Trophoblast cell (in vitro differentiated cells and primary cell): ENCODE measurements around the gene GFPT2.

ENCODE experiments used
- DNase-seq, 2 donors: peaks; one replicate each; pipeline ENCODE4 v3.0.0-alpha.2; 2016
- H2AFZ ChIP-seq: 2 replicates; pipeline ENCODE4 v1.6.1; 2013; ENCODE audit warnings: low read length, moderate library complexity, mild to moderate bottlenecking; ENCODE audit not compliant: insufficient read depth, poor library complexity
- H2AK5ac ChIP-seq: 2 replicates; pipeline ENCODE4 v1.6.1; 2013; ENCODE audit warnings: mild to moderate bottlenecking, low read length
- H2BK120ac ChIP-seq: 2 replicates; pipeline ENCODE4 v1.6.1; 2013; ENCODE audit warnings: low read length, mild to moderate bottlenecking, moderate library complexity; ENCODE audit not compliant: insufficient read depth, poor library complexity
- H2BK12ac ChIP-seq: 2 replicates; pipeline ENCODE4 v1.6.1; 2013; ENCODE audit warnings: mild to moderate bottlenecking, low read length, moderate library complexity
- H2BK5ac ChIP-seq: 2 replicates; pipeline ENCODE4 v1.6.1; 2013; ENCODE audit warnings: low read length, low read depth, moderate library complexity, mild to moderate bottlenecking; ENCODE audit not compliant: poor library complexity
- H3K14ac ChIP-seq: 2 replicates; pipeline ENCODE4 v1.6.1; 2013; ENCODE audit warnings: mild to moderate bottlenecking, low read length
- H3K18ac ChIP-seq: 2 replicates; pipeline ENCODE4 v1.6.1; 2013; ENCODE audit warnings: mild to moderate bottlenecking, low read length
- H3K23ac ChIP-seq: 2 replicates; pipeline ENCODE4 v1.6.1; 2013; ENCODE audit warnings: low read length
- H3K27ac ChIP-seq: 2 replicates; pipeline ENCODE4 v1.5.1; 2013; ENCODE audit warnings: low read depth, mild to moderate bottlenecking, inconsistent platforms, low read length, moderate library complexity
- H3K27me3 ChIP-seq: 2 replicates; pipeline ENCODE4 v1.6.1; 2013; ENCODE audit warnings: inconsistent platforms, mild to moderate bottlenecking, low read length, moderate library complexity; ENCODE audit not compliant: insufficient read depth
- H3K36me3 ChIP-seq, 2 experiments: 1 replicate in 1 of 2; 2 replicates in 1 of 2; pipeline ENCODE4 v1.6.1; 2013; ENCODE audit warnings: low read length in 2 of 2, mild to moderate bottlenecking in 2 of 2, moderate library complexity in 1 of 2; ENCODE audit not compliant: insufficient read depth in 2 of 2, control insufficient read depth in 1 of 2
- H3K4ac ChIP-seq: 2 replicates; pipeline ENCODE4 v1.6.1; 2013; ENCODE audit warnings: low read depth, mild to moderate bottlenecking, low read length, moderate library complexity
- H3K4me1 ChIP-seq, 2 experiments: 1 replicate in 1 of 2; 2 replicates in 1 of 2; pipeline ENCODE4 v1.6.1; 2013; ENCODE audit warnings: low read length in 2 of 2, mild to moderate bottlenecking in 2 of 2, moderate library complexity in 1 of 2; ENCODE audit not compliant: insufficient read depth in 2 of 2, control insufficient read depth in 1 of 2
- H3K4me2 ChIP-seq: 2 replicates; pipeline ENCODE4 v1.6.1; 2013; ENCODE audit warnings: inconsistent platforms, mild to moderate bottlenecking, low read length, moderate library complexity
- H3K4me3 ChIP-seq: 2 replicates; pipeline ENCODE4 v1.5.1; 2013; ENCODE audit warnings: mild to moderate bottlenecking, low read depth, low read length, inconsistent platforms
- H3K79me1 ChIP-seq: one replicate; pipeline ENCODE4 v1.6.1; 2013; ENCODE audit warnings: low read length
- H3K79me2 ChIP-seq: 2 replicates; pipeline ENCODE4 v1.6.1; 2013; ENCODE audit warnings: low read length, mild to moderate bottlenecking; ENCODE audit not compliant: control insufficient read depth, insufficient read depth, poor library complexity
- H3K9ac ChIP-seq: 2 replicates; pipeline ENCODE4 v1.6.1; 2013; ENCODE audit warnings: mild to moderate bottlenecking, low read length
- H3K9me3 ChIP-seq: 2 replicates; pipeline ENCODE4 v1.6.1; 2013; ENCODE audit warnings: low read depth, mild to moderate bottlenecking, control low read depth, inconsistent platforms, low read length; ENCODE audit not compliant: insufficient read depth
- H4K12ac ChIP-seq: 2 replicates; pipeline ENCODE4 v1.6.1; 2013; ENCODE audit warnings: low read depth, mild to moderate bottlenecking, low read length, moderate library complexity
- H4K8ac ChIP-seq: 2 replicates; pipeline ENCODE4 v1.6.1; 2013; ENCODE audit warnings: low read depth, mild to moderate bottlenecking, low read length, moderate library complexity
- H4K91ac ChIP-seq: one replicate; pipeline ENCODE4 v1.6.1; 2013; ENCODE audit warnings: low read depth, mild to moderate bottlenecking, low read length, moderate library complexity
- WGBS: extraction: QIAGEN DNeasy Blood & Tissue Kit; methylation state at CpG from one replicate; pipeline ENCODE4 v1.1.7; 2013; ENCODE audit warnings: missing lambda C conversion rate; ENCODE audit not compliant: insufficient read length, insufficient coverage; ENCODE audit errors: extremely low coverage; 5-methylcytosine and 5-hydroxymethylcytosine counted together

Gene GFPT2

DNA sequence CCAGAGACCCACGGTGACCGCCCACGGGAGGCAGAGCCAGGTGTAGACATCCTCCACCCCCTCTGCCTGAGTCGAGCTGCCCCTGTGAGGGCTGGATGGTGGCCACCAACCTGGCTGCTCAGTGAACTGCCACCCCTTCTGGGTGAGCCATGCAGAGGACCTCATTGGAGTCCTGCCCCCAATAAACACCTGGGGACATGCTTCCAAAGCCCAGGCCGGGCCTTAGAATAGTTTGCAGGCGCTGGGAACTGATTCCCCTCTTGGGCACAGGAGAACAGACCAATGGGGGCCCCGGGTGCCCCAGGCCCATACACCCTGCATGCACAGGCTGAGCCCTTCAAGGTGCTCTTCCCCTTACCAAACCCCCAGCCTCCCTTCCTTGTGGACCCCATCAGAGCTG lies 38.1 kb upstream of the GFPT2 start:
- Histone ChIP-seq H3K27ac (no peak overlapping the region), H3K4me2 (no peak overlapping the region), H2AFZ (no peak overlapping the region), H3K36me3 (no peaks in the 10 kb centered on the region), H3K14ac (no peak overlapping the region), H4K8ac (no peak overlapping the region), H3K79me1 (no peaks in the 10 kb centered on the region), H2BK12ac (no peak overlapping the region), H2BK5ac (no peak overlapping the region), H2BK120ac (no peak overlapping the region), H3K4ac (no peak overlapping the region), H3K23ac (no peak overlapping the region), H3K9me3 (no peaks in the 10 kb centered on the region), H3K79me2 (no peaks in the 10 kb centered on the region), H2AK5ac (no peak overlapping the region), H4K12ac (no peak overlapping the region), H3K4me3 (no peak overlapping the region), H3K4me1 (no peaks in the 10 kb centered on the region), H3K9ac (no peak overlapping the region), H3K27me3 (no peaks in the 10 kb centered on the region), H4K91ac (no peak overlapping the region), H3K18ac (no peak overlapping the region)
- WGBS: no CpG with 5 or more reads among the region's 7 CpGs
- no peak for DNase-seq

DNA sequence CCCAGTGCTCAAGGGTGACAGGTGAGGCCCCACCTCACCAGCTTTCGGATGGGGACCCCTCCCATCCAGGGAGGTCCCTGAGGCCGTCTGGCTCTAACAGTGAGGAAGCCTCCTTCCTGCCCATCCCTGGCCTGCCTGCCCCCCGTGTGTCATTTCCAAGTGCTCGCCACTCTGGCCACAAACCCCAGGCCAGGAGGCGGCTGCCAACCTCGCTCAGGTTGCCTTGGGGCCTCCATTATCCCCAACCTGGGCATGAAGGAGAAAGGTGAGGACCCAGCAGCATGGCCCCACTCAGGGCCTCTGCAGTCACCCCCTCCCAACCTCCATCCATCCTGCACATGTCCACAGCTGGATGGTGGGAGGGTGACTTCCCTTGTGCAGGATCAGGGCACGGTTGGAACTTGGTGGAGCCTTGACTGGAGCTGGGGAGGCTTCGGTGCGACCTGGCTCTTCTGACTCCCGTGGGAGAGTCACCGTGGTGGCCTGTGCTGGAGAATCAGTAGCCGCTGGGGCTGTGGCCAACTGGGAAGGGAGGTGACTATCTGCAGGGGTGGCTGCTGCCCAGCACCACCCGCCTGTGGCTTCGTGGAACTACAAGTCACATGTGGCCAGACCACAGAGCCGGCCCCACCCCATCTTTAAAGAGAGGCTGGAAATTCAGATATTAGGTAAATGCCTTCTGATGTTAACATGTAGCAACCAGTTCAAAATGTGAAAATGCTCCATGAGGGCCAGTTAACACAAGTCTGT lies 37.5 kb upstream of the GFPT2 start:
- Histone ChIP-seq H3K4me2 (no peak overlapping the region), H3K14ac (no peak overlapping the region), H3K36me3 (no peaks in the 10 kb centered on the region), H3K27ac (no peak overlapping the region), H3K79me1 (no peaks in the 10 kb centered on the region), H3K4me3 (no peak overlapping the region), H3K18ac (no peak overlapping the region), H3K23ac (no peak overlapping the region), H2AFZ (no peak overlapping the region), H2BK120ac (no peak overlapping the region), H3K79me2 (no peaks in the 10 kb centered on the region), H3K4ac (no peak overlapping the region), H3K9me3 (no peaks in the 10 kb centered on the region), H4K8ac (no peak overlapping the region), H3K9ac (no peak overlapping the region), H2AK5ac (no peak overlapping the region), H4K12ac (no peak overlapping the region), H3K27me3 (no peaks in the 10 kb centered on the region), H2BK12ac (no peak overlapping the region), H2BK5ac (no peak overlapping the region), H4K91ac (no peak overlapping the region), H3K4me1 (no peaks in the 10 kb centered on the region)
- DNase-seq: no peak
- WGBS: no CpG with 5 or more reads among the region's 15 CpGs

DNA sequence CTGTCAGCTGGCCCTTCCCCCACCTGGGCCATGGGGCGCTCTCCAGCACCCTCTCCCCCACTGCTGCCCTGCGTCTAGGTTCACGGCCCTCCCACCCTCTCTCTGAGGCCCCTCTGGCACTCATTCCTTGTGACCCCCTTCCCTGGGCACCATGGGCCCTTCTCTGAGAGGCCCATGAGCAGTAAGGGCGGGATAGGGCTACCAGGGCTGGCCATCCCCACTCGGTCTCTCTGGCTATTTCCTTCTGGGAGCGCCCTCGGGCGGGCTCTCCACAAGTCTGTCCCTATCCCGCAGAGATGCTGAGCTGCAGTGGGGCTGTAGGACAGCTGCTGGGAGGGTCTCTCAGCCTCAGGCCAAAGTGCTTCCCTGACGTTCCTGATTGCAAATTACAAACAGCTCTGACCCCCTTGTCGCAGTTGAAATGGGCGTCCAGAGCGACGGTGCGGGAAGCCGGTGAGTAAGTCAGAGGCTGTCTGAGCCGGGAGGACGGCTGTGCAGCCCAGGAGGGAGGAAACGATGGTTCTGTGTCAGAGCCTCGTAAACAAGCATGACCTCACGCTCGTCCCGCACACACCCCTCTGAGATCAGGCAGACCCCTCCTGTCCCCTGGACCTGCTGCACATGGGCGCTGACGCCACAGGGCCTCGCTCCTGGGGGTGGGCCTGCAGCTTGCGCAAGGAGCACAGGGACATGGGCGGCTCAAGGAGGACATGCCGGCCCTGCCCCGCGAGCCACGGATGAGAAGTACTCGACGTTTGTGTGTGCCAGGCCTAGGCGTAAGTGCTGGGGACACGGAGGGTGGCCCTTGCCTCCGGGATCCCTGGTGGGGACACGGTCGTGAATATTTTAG lies 36.3 kb upstream of the GFPT2 start:
- H3K4me1 ChIP-seq: no peaks in the 10 kb centered on the region
- H3K79me2 ChIP-seq: no peaks in the 10 kb centered on the region
- no peak overlapping the region for H3K4me3 ChIP-seq
- H2BK120ac ChIP-seq: no peak overlapping the region
- no CpG with 5 or more reads among the region's 39 CpGs for WGBS
- no peak overlapping the region for H4K12ac ChIP-seq
- no peak overlapping the region for H3K23ac ChIP-seq
- H4K91ac ChIP-seq: no peak overlapping the region
- H3K4ac ChIP-seq: no peak overlapping the region
- H3K9ac ChIP-seq: no peak overlapping the region
- no peak overlapping the region for H3K18ac ChIP-seq
- no peaks in the 10 kb centered on the region for H3K9me3 ChIP-seq
- no peak overlapping the region for H3K27ac ChIP-seq
- no peak overlapping the region for H2AFZ ChIP-seq
- no peak overlapping the region for H2AK5ac ChIP-seq
- no peak overlapping the region for H3K14ac ChIP-seq
- H3K27me3 ChIP-seq: no peaks in the 10 kb centered on the region
- H3K36me3 ChIP-seq: no peaks in the 10 kb centered on the region
- H2BK5ac ChIP-seq: no peak overlapping the region
- no peaks in the 10 kb centered on the region for H3K79me1 ChIP-seq
- no peak for DNase-seq
- H3K4me2 ChIP-seq: no peak overlapping the region
- no peak overlapping the region for H2BK12ac ChIP-seq
- no peak overlapping the region for H4K8ac ChIP-seq

DNA sequence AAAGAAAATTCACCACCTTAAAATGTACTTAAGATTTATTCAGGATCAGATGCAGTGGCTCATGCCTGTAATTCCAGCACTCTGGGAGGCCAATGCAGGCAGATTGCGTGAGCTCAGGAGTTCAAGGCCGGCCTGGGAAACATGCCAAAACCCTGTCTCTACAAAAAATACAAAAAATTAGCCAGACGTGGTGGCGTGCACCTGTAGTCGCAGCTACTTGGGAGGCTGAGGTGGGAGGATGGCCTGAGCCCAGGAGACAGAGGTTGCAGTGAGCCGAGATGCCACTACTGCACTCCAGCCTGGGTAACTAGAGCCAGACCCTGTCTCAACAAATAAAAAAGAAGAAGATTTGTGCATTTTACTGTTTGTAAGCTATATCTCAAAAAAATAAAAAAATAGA lies 34.7 kb upstream of the GFPT2 start:
- Histone ChIP-seq H3K18ac (no peak overlapping the region), H4K8ac (no peak overlapping the region), H3K4me1 (no peaks in the 10 kb centered on the region), H3K9ac (no peak overlapping the region), H2BK5ac (no peak overlapping the region), H4K91ac (no peak overlapping the region), H3K36me3 (no peaks in the 10 kb centered on the region), H3K79me2 (no peaks in the 10 kb centered on the region), H3K4me3 (no peak overlapping the region), H3K27ac (no peak overlapping the region), H4K12ac (no peak overlapping the region), H2AK5ac (no peak overlapping the region), H3K4ac (no peak overlapping the region), H2BK12ac (no peak overlapping the region), H3K27me3 (no peaks in the 10 kb centered on the region), H3K9me3 (no peaks in the 10 kb centered on the region), H2AFZ (no peak overlapping the region), H3K4me2 (no peak overlapping the region), H2BK120ac (no peak overlapping the region), H3K23ac (no peak overlapping the region), H3K79me1 (no peaks in the 10 kb centered on the region), H3K14ac (no peak overlapping the region)
- WGBS: no CpG with 5 or more reads among the region's 6 CpGs
- no peak for DNase-seq
